Measurements from ENCODE around the gene ZCCHC4.
"Not testable (repeated sequence)": the region's sequence is repeated elsewhere in the genome, so short reads cannot be mapped to it uniquely, and the experiment has no call there.

Gene ZCCHC4

GRCh38 chr4:25320773-25321172, 8.2 kb downstream of the ZCCHC4 start:
- DNase-seq (ENCODE audit: low read depth), result peak; percentile 39

GRCh38 chr4:25321703-25322102, 9.1 kb downstream of the ZCCHC4 start:
- DNase-seq (ENCODE audit: low read depth), result no peak

DNA sequence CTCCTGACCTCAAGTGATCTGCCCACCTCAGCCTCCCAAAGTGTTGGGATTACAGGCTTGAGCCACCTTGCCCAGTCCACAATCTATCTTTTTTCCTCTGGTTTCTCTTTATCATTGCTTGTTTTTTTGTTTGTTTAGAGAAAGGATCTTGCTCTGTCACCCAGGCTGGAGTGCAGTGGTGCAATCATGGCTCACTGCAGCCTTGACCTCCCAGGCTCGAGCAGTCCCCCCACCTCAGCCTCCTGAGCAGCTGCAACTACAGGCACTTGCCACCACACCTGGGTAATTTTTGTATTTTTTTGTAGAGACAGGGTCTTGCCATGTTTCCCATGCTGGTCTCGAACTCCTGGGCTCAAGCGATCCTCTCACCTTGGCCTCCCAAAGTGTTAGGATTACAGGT, 15.9 kb downstream of the ZCCHC4 start:
- DNase-seq (ENCODE audit: low read depth), result not testable (repeated sequence)

GRCh38 chr4:25330335-25330734, 17.8 kb downstream of the ZCCHC4 start:
- DNase-seq (ENCODE audit: low read depth), result no peak

DNA sequence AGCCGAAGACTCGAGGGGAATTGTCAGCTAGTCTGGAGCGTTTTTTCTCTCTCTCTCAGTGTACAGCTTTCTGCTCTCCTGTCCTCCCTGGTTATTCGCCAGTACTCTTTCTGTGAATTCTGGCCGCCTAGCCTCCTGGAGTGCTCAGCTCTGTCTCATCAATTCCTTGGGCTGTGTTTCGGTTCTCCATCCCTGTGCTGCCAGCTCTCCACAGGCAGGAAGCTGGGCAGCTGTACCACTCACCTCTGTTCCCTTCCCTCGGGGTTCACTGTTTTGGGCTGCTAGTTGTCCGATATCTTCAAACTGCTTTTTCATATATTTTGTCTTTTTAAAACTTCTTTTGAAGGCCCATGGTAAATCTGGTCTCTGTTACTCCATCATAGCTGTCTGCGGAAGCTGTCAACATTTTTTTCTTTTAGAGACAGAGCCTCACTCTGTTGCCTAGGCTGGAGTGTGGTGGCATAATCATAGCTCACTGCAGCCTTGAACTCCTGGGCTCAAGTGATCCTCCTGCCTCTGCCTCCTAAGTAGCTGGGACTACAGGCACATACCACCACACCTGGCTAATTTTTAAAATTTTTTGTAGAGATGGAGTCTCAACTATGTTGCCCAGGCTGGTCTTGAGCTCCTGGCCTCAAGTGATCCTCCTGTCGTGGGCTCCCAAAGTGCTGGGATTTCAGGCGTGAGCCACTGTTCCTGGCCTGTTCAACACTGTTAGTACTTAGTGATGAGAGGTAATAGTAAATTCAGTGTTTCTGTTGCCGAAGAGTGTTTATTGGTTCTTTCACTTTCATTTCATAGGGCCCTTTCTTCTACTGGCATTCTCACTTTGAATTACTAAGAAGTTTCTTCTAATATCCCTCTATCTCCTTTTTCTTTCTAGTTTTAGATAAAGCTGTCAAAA, 18.6 kb downstream of the ZCCHC4 start:
- DNase-seq (ENCODE audit: low read depth), result no peak

DNA sequence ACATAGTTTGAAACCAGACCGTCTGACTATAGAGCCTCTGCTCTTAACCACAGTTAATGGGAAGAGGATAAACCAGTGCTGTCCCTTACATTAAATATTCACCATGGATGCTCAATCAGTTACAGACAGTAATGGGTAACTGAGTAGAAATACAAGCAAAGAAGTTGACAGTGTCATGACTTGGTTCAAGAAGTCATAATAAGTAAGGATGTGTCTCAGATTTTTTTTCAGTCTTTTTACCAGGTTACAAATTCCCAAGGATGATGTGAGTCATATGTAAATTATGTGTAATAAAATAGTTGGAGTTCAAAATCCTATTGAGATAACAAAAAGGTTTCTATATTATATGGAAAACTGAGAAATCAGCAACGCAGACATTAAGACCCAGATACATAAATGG, 31.1 kb downstream of the ZCCHC4 start:
- no peak for DNase-seq (ENCODE audit: low read depth)

DNA sequence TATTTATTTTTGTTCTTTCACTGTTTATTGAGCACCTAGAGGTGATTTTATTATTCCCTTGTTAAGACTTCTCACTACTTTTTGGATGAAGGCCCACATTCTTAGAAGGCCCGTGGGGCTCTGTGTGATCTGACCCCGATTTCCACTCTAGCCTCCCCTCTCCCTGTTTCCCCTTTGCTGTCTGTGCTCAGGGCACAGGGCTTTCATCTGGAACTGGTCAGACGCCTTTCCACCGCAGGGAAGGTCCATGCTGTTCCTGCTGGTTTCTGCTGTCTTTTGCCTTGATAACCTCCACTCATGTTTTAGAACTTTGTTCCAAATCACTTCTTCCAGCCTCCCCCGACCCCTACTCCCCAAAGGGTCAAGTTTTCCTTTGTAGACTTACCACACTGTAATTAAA, 33.2 kb downstream of the ZCCHC4 start:
- DNase-seq (ENCODE audit: low read depth), result no peak

GRCh38 chr4:25346913-25347312, 34.3 kb downstream of the ZCCHC4 start:
- no peak for DNase-seq (ENCODE audit: low read depth)

GRCh38 chr4:25347473-25347872, 34.9 kb downstream of the ZCCHC4 start:
- no peak for DNase-seq (ENCODE audit: low read depth)

DNA sequence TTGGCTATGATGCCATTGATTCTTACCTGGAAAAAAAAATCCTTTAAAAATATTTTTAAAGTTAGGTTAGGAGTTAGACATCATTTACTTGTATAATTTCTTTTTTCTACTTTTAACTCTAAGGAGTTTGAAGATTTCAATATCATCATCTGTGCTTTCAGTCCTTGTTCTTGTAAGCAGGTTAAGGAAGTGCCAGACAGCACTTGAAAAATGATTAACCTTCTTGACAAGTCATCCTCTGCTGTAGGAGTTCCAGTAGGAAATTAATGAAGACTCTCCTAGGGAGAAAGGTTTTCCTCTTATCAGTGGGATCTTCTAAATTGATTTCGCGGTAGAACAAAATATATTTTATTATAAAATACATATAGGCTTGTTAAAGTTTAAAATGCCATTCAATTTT, 35.4 kb downstream of the ZCCHC4 start:
- DNase-seq (ENCODE audit: low read depth), result no peak

DNA sequence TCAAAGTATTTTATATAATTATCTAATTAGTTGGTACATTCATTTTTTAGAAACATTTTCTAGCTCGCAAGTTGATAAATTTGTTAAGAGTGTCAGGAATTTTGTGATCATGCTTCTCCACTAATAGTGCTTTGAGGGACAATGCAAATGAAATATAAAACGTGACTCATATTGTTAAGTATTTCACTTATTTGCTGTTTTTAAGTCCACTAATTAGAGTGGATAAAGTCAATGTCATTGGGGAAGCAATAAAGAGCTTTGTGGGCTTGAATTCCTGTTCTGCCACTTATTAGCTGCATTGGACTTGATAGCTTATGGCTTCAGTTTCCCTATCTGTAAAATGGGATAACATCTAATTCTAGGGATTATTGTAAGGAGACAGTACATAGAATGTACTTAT, 38.0 kb downstream of the ZCCHC4 start:
- DNase-seq (ENCODE audit: low read depth), result peak; percentile 18

GRCh38 chr4:25351777-25352416, 39.3 kb downstream of the ZCCHC4 start:
- peak; percentile 20 for DNase-seq (ENCODE audit: low read depth)

DNA sequence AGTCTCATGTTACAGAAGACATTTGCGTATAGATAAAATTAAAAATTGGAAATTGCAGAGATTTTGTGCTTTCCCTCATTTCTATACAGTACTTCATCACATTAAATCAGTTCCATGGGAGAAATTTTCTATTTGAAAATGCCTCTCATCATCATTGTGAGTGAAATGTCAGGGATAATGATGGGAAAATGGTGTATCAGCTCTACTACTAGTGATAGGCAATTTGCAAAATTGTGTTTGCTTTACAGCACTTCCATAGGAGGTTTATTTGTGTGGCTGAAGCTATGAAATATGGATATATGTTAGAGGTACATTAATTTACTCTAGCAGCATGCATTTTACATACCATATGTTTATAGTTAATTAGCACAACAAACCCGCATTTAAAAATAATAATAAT, 43.5 kb downstream of the ZCCHC4 start:
- no peak for DNase-seq (ENCODE audit: low read depth)

GRCh38 chr4:25358515-25359275, 46.1 kb downstream of the ZCCHC4 start:
- DNase-seq (ENCODE audit: low read depth), result no peak

- no peak for DNase-seq (ENCODE audit: low read depth)
Measured at GRCh38 chr4:25361253-25361652, 48.7 kb downstream of the ZCCHC4 start.

- no peak for DNase-seq (ENCODE audit: low read depth)
Measured at GRCh38 chr4:25367004-25367621, 54.5 kb downstream of the ZCCHC4 start.

DNA sequence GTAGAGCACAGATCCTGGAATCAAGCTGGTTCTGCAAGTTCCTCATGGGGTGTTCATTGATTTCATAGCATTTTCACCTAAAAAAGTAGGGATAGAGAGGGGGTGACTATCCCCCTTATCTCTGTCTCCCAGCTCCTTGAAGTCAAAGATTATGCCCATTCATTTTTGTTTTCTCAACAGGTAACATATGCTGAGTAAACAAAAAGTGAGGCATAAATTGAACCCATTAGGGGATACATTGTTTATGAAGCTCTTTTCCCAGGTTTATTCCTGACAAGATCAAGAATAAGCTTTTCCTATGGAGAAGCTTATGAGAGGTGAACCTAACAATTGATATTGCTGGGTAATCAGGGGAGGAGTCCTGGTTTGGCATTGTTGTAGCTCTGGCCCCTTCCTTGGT, 55.3 kb downstream of the ZCCHC4 start:
- DNase-seq (ENCODE audit: low read depth), result no peak

GRCh38 chr4:25368315-25368714, 55.7 kb downstream of the ZCCHC4 start:
- DNase-seq (ENCODE audit: low read depth), result no peak

- no peak for DNase-seq (ENCODE audit: low read depth)
Measured at GRCh38 chr4:25370242-25370641, 57.7 kb downstream of the ZCCHC4 start.

- not testable (repeated sequence) for DNase-seq (ENCODE audit: low read depth)
Measured at GRCh38 chr4:25372549-25372948, 60.0 kb downstream of the ZCCHC4 start.

DNA sequence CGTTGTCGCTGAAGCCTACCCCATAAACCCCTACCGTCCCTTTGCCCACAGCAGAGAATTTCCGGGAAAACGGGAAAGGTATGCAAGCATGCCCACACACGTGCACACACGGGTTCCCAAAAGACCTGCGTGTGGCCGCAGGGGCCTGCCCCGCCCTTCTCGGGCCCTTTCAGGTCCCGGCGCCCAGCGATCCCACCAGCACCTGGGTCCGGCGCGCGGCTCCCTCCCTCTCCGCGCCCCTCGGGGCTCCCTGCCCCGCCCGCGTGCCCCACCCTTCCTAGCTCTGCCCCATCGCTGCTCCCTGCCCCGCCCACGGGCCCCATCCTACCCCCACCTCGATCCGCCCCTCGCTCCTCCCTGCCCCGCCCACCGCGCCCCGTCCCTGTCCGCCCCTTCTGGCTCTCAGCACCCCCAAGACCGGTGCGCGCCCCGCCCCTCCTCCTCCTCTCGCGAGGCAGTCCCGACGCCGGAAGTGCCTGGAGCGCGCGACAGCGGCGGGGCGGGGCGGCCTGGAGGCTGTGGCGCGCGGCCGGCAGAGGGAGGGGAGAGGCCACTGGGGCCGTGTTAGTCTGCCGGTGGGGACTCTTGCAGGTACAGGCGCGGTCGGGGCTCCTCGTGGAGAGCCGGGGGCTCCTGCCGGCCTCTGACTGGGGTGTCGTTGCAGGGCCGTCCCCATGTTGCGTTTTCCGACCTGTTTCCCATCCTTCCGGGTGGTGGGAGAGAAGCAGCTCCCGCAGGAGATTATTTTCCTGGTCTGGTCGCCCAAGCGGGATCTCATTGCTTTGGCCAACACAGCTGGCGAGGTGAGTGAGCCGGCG, 64.4 kb downstream of the ZCCHC4 start, which contains the start of gene ANAPC4:
Gene ANAPC4 (plus strand): TSS at position 510 of the 818 bp plus-strand sequence. CDS start 165 bp downstream, at position 675.
- DNase-seq (ENCODE audit: low read depth), result peak; percentile 44
